B cell (primary cell): Measurements from ENCODE around the gene ALKBH4. TPM values are rescaled to one million over a fixed set of nuclear protein-coding genes. Genes with fewer than 3 reads are reported as not detected.

ENCODE experiments used
- ATAC-seq: fragments of 200-7000 bp; cut with Tn5 transposase; one replicate; pipeline ENCODE4 v1.10.0; 2021; ENCODE audit warnings: low read depth, mild to moderate bottlenecking, moderate number of reproducible peaks, moderate library complexity
- CTCF ChIA-PET: fragments of 350-600 bp; sonication (Branson Sonifier 250); formaldehyde crosslinking; loops from one replicate; lab custom pipeline; 2021; ENCODE audit warnings: antibody characterized with exemption, inconsistent platforms; lab: Charles Lee
- POLR2A ChIA-PET: fragments of 350-600 bp; sonication (Branson Sonifier 250); formaldehyde crosslinking; loops from one replicate; lab custom pipeline; 2021; ENCODE audit warnings: antibody characterized with exemption; lab: Charles Lee
- DNase-seq: peaks from one replicate; pipeline ENCODE4 v3.0.0; 2013
- H2AFZ ChIP-seq: 2 replicates; pipeline ENCODE4 v1.6.1; 2012; ENCODE audit warnings: mild to moderate bottlenecking, low read depth, low read length; ENCODE audit not compliant: insufficient read depth, poor library complexity, severe bottlenecking
- H3K27ac ChIP-seq, 2 donors: 1 replicate in 1 of 2; 2 replicates in 1 of 2; pipeline ENCODE4 v1.5.1; 2012 to 2013; ENCODE audit warnings: low read length in 2 of 2, mild to moderate bottlenecking in 2 of 2, moderate library complexity in 1 of 2
- H3K27me3 ChIP-seq, 4 experiments: fragments of 200-600 bp in 1 of 4; sonication (generic) in 1 of 4; replicated peaks in 1 of 4; 1 replicate in 2 of 4; 2 replicates in 2 of 4; pipeline versions ENCODE4 v1.6.1 to v1.7.0; 2013 to 2016; ENCODE audit warnings: low read length in 3 of 4, mild to moderate bottlenecking in 2 of 4, mixed read lengths in 1 of 4, moderate library complexity in 1 of 4; ENCODE audit not compliant: insufficient read depth in 4 of 4, control insufficient read depth in 3 of 4; ENCODE audit errors: control extremely low read depth in 1 of 4
- H3K36me3 ChIP-seq, 2 experiments: replicated peaks in 1 of 2; 1 replicate in 1 of 2; 2 replicates in 1 of 2; pipeline versions ENCODE4 v1.6.1 to v1.7.1; 2013; ENCODE audit warnings: low read length in 1 of 2; ENCODE audit not compliant: insufficient read depth in 2 of 2, control insufficient read depth in 1 of 2; ENCODE audit errors: control extremely low read depth in 1 of 2, extremely low read depth in 1 of 2
- H3K4me1 ChIP-seq, 2 donors: fragments of 200-600 bp in 1 of 2; sonication (generic) in 1 of 2; 1 replicate in 1 of 2; 2 replicates in 1 of 2; pipeline versions ENCODE4 v1.5.1 to v1.6.1; 2013 to 2017; ENCODE audit warnings: low read length in 2 of 2; ENCODE audit not compliant: control insufficient read depth in 2 of 2, insufficient read depth in 2 of 2
- H3K4me2 ChIP-seq: replicated peaks from 2 replicates; pipeline ENCODE3; 2012; ENCODE audit warnings: mild to moderate bottlenecking, low read depth, low read length; ENCODE audit not compliant: poor library complexity, severe bottlenecking
- H3K4me3 ChIP-seq, 5 experiments: fragments of 200-600 bp in 1 of 5; sonication (generic) in 1 of 5; 1 replicate in 3 of 5; 2 replicates in 2 of 5; pipeline versions ENCODE4 v1.5.1 to v1.7.0; 2011 to 2016; ENCODE audit warnings: low read length in 4 of 5, mild to moderate bottlenecking in 4 of 5, low read depth in 2 of 5, control low read depth in 1 of 5, moderate library complexity in 1 of 5; ENCODE audit not compliant: insufficient read depth in 1 of 5; ENCODE audit errors: control extremely low read depth in 1 of 5, extremely low read depth in 1 of 5
- H3K79me2 ChIP-seq: fragments of 200-600 bp; sonication (generic); one replicate; pipeline ENCODE4 v1.6.0; 2016; ENCODE audit warnings: low read length; ENCODE audit not compliant: control insufficient read depth, insufficient read depth
- H3K9ac ChIP-seq: fragments of 200-600 bp; sonication (generic); 2 replicates; pipeline ENCODE4 v1.6.1; 2017; ENCODE audit warnings: mild to moderate bottlenecking, low read length, moderate library complexity
- H3K9me3 ChIP-seq, 3 donors: one replicate each; pipeline versions ENCODE4 v1.6.1 to v1.7.1; 2013; ENCODE audit warnings: low read length in 2 of 3; ENCODE audit not compliant: control insufficient read depth in 2 of 3, insufficient read depth in 1 of 3; ENCODE audit errors: control extremely low read depth in 1 of 3
- H4K20me1 ChIP-seq: 2 replicates; pipeline ENCODE4 v1.6.0; 2012; ENCODE audit warnings: mild to moderate bottlenecking, low read length; ENCODE audit not compliant: insufficient read depth, control insufficient read depth, poor library complexity, severe bottlenecking
- H3K27ac Mint-ChIP-seq: one replicate; pipeline ENCODE4 v1.8.0; 2021; ENCODE audit warnings: mixed read lengths
- H3K27me3 Mint-ChIP-seq: one replicate; pipeline ENCODE4 v1.8.0; 2021; ENCODE audit warnings: mixed read lengths
- H3K4me1 Mint-ChIP-seq: one replicate; pipeline ENCODE4 v1.8.0; 2021; ENCODE audit warnings: mixed read lengths
- H3K4me3 Mint-ChIP-seq: one replicate; pipeline ENCODE4 v1.8.0; 2021; ENCODE audit warnings: mixed read lengths
- H3K9me3 Mint-ChIP-seq: one replicate; pipeline ENCODE4 v1.8.0; 2022; ENCODE audit warnings: mixed read lengths; ENCODE audit not compliant: insufficient read depth
- CTCF ChIP-seq: fragments of 200-600 bp; IDR thresholded peaks from one replicate; pipeline ENCODE4 v1.8.0; 2022; ENCODE audit warnings: antibody characterized with exemption, mild to moderate bottlenecking
- EZH2 ChIP-seq: IDR thresholded peaks from 2 replicates; pipeline ENCODE4 v1.6.1; 2012; ENCODE audit warnings: borderline replicate concordance, low read depth, mild to moderate bottlenecking, moderate library complexity, low read length; ENCODE audit not compliant: insufficient read depth, poor library complexity, severe bottlenecking
- WGBS: methylation state at CpG from one replicate; pipeline ENCODE4 v1.1.5; 2013; ENCODE audit warnings: missing lambda C conversion rate; ENCODE audit not compliant: insufficient coverage; 5-methylcytosine and 5-hydroxymethylcytosine counted together
- intact Hi-C: fragments of 100-400 bp; cut with micrococcal nuclease; formaldehyde crosslinking; loops from one replicate; pipeline ENCODE4 v1.10.0; 2022
- polyA plus RNA-seq: library from polyadenylated mRNA; depleted of rRNA; stranded (reverse); fragments of >200 nt; gene quantifications from 2 replicates; pipeline ENCODE4 v1.2.3, GENCODE V29; 2012
- total RNA-seq, 2 donors: library from RNA; stranded (reverse); fragments of 120-200 nt in 1 of 2; gene quantifications; 1 replicate in 1 of 2; 2 replicates in 1 of 2; pipeline versions ENCODE4 v1.2.3 to v1.2.4, GENCODE V29; 2013 to 2022

ALKBH4 gene
- total and polyA plus RNA-seq, 2 donors (not counting 1 experiment from before 2014, with no cell fraction given), result 6.2 to 8.6 TPM

DNA sequence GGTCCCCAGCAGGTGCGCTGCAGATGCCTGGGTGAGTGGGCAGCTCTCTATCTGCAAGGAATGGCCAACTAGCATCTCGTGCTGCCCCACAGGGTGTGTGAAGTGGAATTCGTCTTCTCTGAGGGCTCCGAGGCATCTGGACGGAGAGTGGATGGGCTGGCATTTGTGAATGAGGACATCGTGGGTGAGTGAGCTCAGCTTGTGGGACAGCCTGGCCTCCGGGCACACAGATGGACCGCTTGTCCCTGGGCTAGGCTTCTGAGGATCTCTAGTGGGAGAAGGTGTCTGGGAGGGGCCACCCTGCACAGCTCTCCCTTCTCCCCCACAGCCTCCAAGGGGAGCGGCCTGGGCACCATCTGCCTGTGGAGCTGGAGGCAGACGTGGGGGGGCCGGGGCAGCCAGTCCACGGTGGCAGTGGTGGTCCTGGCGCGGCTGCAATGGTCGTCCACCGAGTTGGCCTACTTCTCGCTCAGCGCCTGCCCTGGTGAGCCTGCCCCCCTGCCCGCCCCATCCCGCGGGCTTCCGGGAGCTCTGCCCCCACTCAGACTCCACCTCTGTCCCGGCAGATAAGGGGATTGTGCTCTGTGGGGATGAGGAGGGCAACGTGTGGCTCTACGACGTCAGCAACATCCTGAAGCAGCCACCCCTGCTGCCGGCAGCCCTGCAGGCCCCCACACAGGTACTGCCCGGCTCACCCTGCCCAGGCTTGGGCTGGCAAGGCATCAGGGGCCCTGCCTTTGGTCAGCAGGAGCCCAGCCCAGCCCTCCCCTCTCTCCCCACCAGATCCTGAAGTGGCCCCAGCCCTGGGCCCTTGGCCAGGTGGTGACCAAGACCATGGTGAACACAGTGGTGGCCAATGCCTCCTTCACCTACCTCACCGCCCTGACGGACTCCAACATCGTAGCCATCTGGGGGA lies 7.7 kb upstream of the ALKBH4 start:
- H3K27ac ChIP-seq, result no peak overlapping the region
- H3K4me1 Mint-ChIP-seq, result no peaks in the 10 kb centered on the region
- H3K9me3 ChIP-seq, result no peaks in the 10 kb centered on the region
- peaks cover 0 to 45% of the 10 kb centered on the region in 2 experiments for H3K36me3 ChIP-seq
- H3K79me2 ChIP-seq, result peaks cover 6% of the 10 kb centered on the region
- no peak overlapping the region for H3K9ac ChIP-seq
- no peaks in the 10 kb centered on the region for H3K27me3 Mint-ChIP-seq
- H3K4me3 Mint-ChIP-seq, result no peak overlapping the region
- H3K4me3 ChIP-seq, result no peak overlapping the region
- no peak overlapping the region for H2AFZ ChIP-seq
- ChIA-PET POLR2A (interaction anchor here (0.6 kb wide), 1 partner anchor 24 kb away, joined by 3 read pairs; no protein-coding TSS in a partner anchor), CTCF (interaction anchor here (0.9 to 1.5 kb wide), 2 partner anchors 9 to 230 kb away, joined by 3 to 4 read pairs; no protein-coding TSS in a partner anchor)
- intact Hi-C loops, result no loop called here
- 88% methylated on average over 23 of the region's 31 CpGs for WGBS
- H3K4me1 ChIP-seq, result no peaks in the 10 kb centered on the region
- H3K27me3 ChIP-seq, result no peaks in the 10 kb centered on the region
- H3K27ac Mint-ChIP-seq, result peak overlapping the region; percentile 10
- no peak overlapping the region for H3K4me2 ChIP-seq
- H4K20me1 ChIP-seq, result peaks cover 6% of the 10 kb centered on the region
- TF ChIP-seq CTCF, result no peak
- no peak for TF ChIP-seq EZH2
- ATAC-seq (no peak), DNase-seq (no peak)
- H3K9me3 Mint-ChIP-seq, result no peaks in the 10 kb centered on the region

DNA sequence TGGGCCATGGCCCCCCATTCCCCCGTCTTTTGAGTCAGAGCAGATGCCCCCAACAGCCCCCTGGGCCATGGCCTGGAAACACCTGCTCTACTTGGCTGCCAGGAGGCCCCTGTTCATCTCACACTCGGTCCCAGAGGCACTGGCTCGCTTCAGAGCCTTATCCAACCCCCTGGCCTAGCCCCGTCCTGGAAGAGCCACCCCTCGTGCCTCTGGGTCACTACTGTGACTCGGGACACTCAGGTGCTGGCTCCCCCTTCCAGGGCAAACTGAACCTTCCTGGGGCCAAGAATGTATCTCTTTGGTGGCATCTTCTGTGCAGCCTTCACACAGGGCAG lies 7.1 kb upstream of the ALKBH4 start:
- H3K36me3 ChIP-seq, result peaks cover 0 to 45% of the 10 kb centered on the region in 2 experiments
- POLR2A ChIA-PET, result no interaction called here
- Mint-ChIP-seq H3K27me3 (no peaks in the 10 kb centered on the region), H3K4me3 (no peak overlapping the region), H3K9me3 (no peaks in the 10 kb centered on the region), H3K27ac (peak overlapping the region; percentile 10), H3K4me1 (peaks cover 1% of the 10 kb centered on the region)
- H3K79me2 ChIP-seq, result peaks cover 13% of the 10 kb centered on the region
- peaks cover 2% of the 10 kb centered on the region in 2 donors for H3K4me1 ChIP-seq
- no peaks in the 10 kb centered on the region for H3K27me3 ChIP-seq
- no peak overlapping the region for H3K4me2 ChIP-seq
- no peak overlapping the region for H2AFZ ChIP-seq
- H4K20me1 ChIP-seq, result peaks cover 6% of the 10 kb centered on the region
- no peak for DNase-seq
- H3K9ac ChIP-seq, result no peak overlapping the region
- H3K27ac ChIP-seq, result no peak overlapping the region
- intact Hi-C loops, result no loop called here
- 91% methylated on average over 5 of the region's 6 CpGs for WGBS
- CTCF ChIA-PET, result interaction anchor here (0.9 to 1.5 kb wide), 2 partner anchors 8 to 230 kb away, joined by 3 to 4 read pairs; no protein-coding TSS in a partner anchor
- H3K9me3 ChIP-seq, result no peaks in the 10 kb centered on the region
- ATAC-seq, result no peak
- TF ChIP-seq EZH2 (no peak), CTCF (no peak)
- H3K4me3 ChIP-seq, result no peak overlapping the region
